IMR-90 (cell line): ENCODE data around the gene UBXN1. TPM values are rescaled to one million over a fixed set of nuclear protein-coding genes. Genes with fewer than 3 reads are reported as not detected.
"Not testable (repeated sequence)": the region's sequence is repeated elsewhere in the genome, so short reads cannot be mapped to it uniquely, and the experiment has no call there.

Source experiments
- ATAC-seq: fragments of 200-7000 bp; cut with Tn5 transposase; 2 replicates; pipeline ENCODE4 v1.9.1; 2020; ENCODE audit warnings: low read depth, mild to moderate bottlenecking, moderate library complexity
- BruUV-seq: library from RNA; stranded (reverse); fragments of 400-500 nt; replicated peaks from 2 replicates; lab custom pipeline; 2021; lab: Mats Ljungman, UMichigan
- CTCF ChIA-PET: fragments of 300-600 bp; formaldehyde crosslinking; extraction: SDS; loops from one replicate; lab custom pipeline; 2021; ENCODE audit warnings: antibody characterized with exemption; lab: Yijun Ruan, JAX
- POLR2A ChIA-PET: fragments of 300-600 bp; sonication (Branson Sonifier 250); formaldehyde crosslinking; loops from one replicate; lab custom pipeline; 2022; ENCODE audit warnings: antibody characterized with exemption; ENCODE audit not compliant: unreplicated experiment; lab: Charles Lee
- DNase-seq: peaks from one replicate; pipeline ENCODE4 v3.0.0; 2013
- H2AFZ ChIP-seq: replicated peaks from 2 replicates; pipeline ENCODE3; 2013; ENCODE audit warnings: low read length, mild to moderate bottlenecking; ENCODE audit not compliant: poor library complexity
- H2AK5ac ChIP-seq: 2 replicates; pipeline ENCODE4 v1.6.1; 2013; ENCODE audit warnings: low read depth, low read length, inconsistent platforms
- H2AK9ac ChIP-seq: replicated peaks from 2 replicates; pipeline ENCODE3; 2013; ENCODE audit warnings: mild to moderate bottlenecking, low read depth, low read length, moderate library complexity; ENCODE audit not compliant: poor library complexity
- H2BK120ac ChIP-seq: 2 replicates; pipeline ENCODE4 v1.6.1; 2013; ENCODE audit warnings: low read depth, low read length, inconsistent platforms
- H2BK15ac ChIP-seq: 3 replicates; pipeline ENCODE4 v1.6.1; 2013; ENCODE audit warnings: low read depth, low read length, inconsistent platforms
- H2BK20ac ChIP-seq: 2 replicates; pipeline ENCODE4 v1.6.1; 2013; ENCODE audit warnings: low read depth, mild to moderate bottlenecking, inconsistent platforms, low read length, moderate library complexity
- H2BK5ac ChIP-seq: 2 replicates; pipeline ENCODE4 v1.6.1; 2013; ENCODE audit warnings: mild to moderate bottlenecking, low read depth, low read length, inconsistent platforms; ENCODE audit not compliant: poor library complexity, severe bottlenecking
- H3K14ac ChIP-seq: replicated peaks from 2 replicates; pipeline ENCODE4 v1.6.1; 2013; ENCODE audit warnings: low read depth, low read length, inconsistent platforms
- H3K18ac ChIP-seq: 2 replicates; pipeline ENCODE4 v1.6.1; 2013; ENCODE audit warnings: low read depth, low read length, control low read depth
- H3K23ac ChIP-seq: 2 replicates; pipeline ENCODE4 v1.6.1; 2013; ENCODE audit warnings: low read depth, low read length, inconsistent platforms
- H3K27ac ChIP-seq: 2 replicates; pipeline ENCODE4 v1.5.1; 2013; ENCODE audit warnings: mild to moderate bottlenecking, control low read depth, low read length; ENCODE audit not compliant: insufficient read depth
- H3K27me3 ChIP-seq: 2 replicates; pipeline ENCODE4 v1.6.1; 2013; ENCODE audit warnings: low read length; ENCODE audit not compliant: control insufficient read depth, insufficient read depth
- H3K36me3 ChIP-seq: 2 replicates; pipeline ENCODE4 v1.6.1; 2013; ENCODE audit warnings: low read length, mixed read lengths; ENCODE audit not compliant: control insufficient read depth, insufficient read depth
- H3K4ac ChIP-seq: 2 replicates; pipeline ENCODE4 v1.6.1; 2013; ENCODE audit warnings: low read depth, low read length, inconsistent platforms
- H3K4me1 ChIP-seq: 2 replicates; pipeline ENCODE4 v1.6.1; 2013; ENCODE audit warnings: low read length, mixed read lengths; ENCODE audit not compliant: control insufficient read depth, insufficient read depth
- H3K4me2 ChIP-seq: 2 replicates; pipeline ENCODE4 v1.6.1; 2013; ENCODE audit warnings: low read depth, mild to moderate bottlenecking, control low read depth, low read length, moderate library complexity
- H3K4me3 ChIP-seq: 2 replicates; pipeline ENCODE4 v1.5.1; 2013; ENCODE audit warnings: low read depth, mild to moderate bottlenecking, control low read depth, low read length, moderate library complexity; ENCODE audit not compliant: insufficient read depth
- H3K56ac ChIP-seq: 2 replicates; pipeline ENCODE4 v1.6.1; 2013; ENCODE audit warnings: low read length, inconsistent platforms; ENCODE audit not compliant: insufficient read depth; ENCODE audit errors: extremely low read depth
- H3K79me1 ChIP-seq, 2 experiments: 2 replicates each; pipeline ENCODE4 v1.6.1; 2013; ENCODE audit warnings: low read length in 2 of 2, inconsistent platforms in 1 of 2, low read depth in 1 of 2
- H3K9ac ChIP-seq: 2 replicates; pipeline ENCODE4 v1.6.1; 2013; ENCODE audit warnings: low read depth, low read length, control low read depth
- H3K9me1 ChIP-seq: 2 replicates; pipeline ENCODE4 v1.6.1; 2013; ENCODE audit warnings: low read length, inconsistent platforms; ENCODE audit not compliant: insufficient read depth
- H3K9me3 ChIP-seq: 2 replicates; pipeline ENCODE4 v1.6.1; 2013; ENCODE audit warnings: low read length; ENCODE audit not compliant: control insufficient read depth, insufficient read depth
- H4K20me1 ChIP-seq: 2 replicates; pipeline ENCODE4 v1.6.1; 2013; ENCODE audit warnings: low read length, inconsistent platforms; ENCODE audit not compliant: insufficient read depth
- H4K5ac ChIP-seq: 2 replicates; pipeline ENCODE4 v1.6.1; 2013; ENCODE audit warnings: mild to moderate bottlenecking, low read depth, low read length, control low read depth
- H4K8ac ChIP-seq, 2 experiments: 2 replicates each; pipeline ENCODE4 v1.6.1; 2013; ENCODE audit warnings: low read depth in 2 of 2, low read length in 2 of 2, control low read depth in 1 of 2, inconsistent platforms in 1 of 2
- H4K91ac ChIP-seq: 2 replicates; pipeline ENCODE4 v1.6.1; 2013; ENCODE audit warnings: low read depth, low read length, inconsistent platforms; ENCODE audit not compliant: insufficient read depth
- WGBS, 2 experiments: methylation state at CpG; one replicate each; pipeline versions ENCODE4 v1.1.5 to v1.1.7; 2013; ENCODE audit warnings: missing lambda C conversion rate in 2 of 2; ENCODE audit not compliant: insufficient read length in 1 of 2; ENCODE audit errors: extremely low coverage in 2 of 2; 5-methylcytosine and 5-hydroxymethylcytosine counted together
- dilution Hi-C: fragments of 300-500 bp; cut with HindIII; formaldehyde crosslinking; loops from one replicate; pipeline ENCODE4 v1.14.3; 2018; ENCODE audit warnings: low sequenced_read_pairs; ENCODE audit not compliant: unreplicated experiment
- in situ Hi-C: fragments of 300-500 bp; cut with MboI; formaldehyde crosslinking; loops from 3 replicates; pipeline ENCODE4 v1.14.3; 2019; ENCODE audit warnings: low sequenced_read_pairs, inconsistent platforms, mixed read lengths
- intact Hi-C: fragments of 100-400 bp; cut with micrococcal nuclease; formaldehyde crosslinking; loops from 2 replicates; pipeline ENCODE4 v1.10.0; 2022
- polyA plus RNA-seq, 3 experiments: library from polyadenylated mRNA; depleted of rRNA; stranded (reverse); fragments of >200 nt; gene quantifications; 2 replicates each; pipeline ENCODE4 v1.2.3, GENCODE V29; 2012; ENCODE audit warnings: low replicate concordance in 1 of 3
- total RNA-seq: library from RNA; depleted of rRNA; stranded (reverse); fragments of >200 nt; gene quantifications from 2 replicates; pipeline ENCODE4 v1.2.3, GENCODE V29; 2012

The UBXN1 gene
- total and polyA plus RNA-seq, 2 of the 4 experiments (the other 2 are of a cell fraction), result 50.0 to 81.6 TPM

GRCh38 chr11:62693624-62694023 is 14.8 kb upstream of the UBXN1 start:
- H3K27ac ChIP-seq, H3K79me1 ChIP-seq, dilution Hi-C loops, POLR2A ChIA-PET, H3K9me3 ChIP-seq, H2AK9ac ChIP-seq, ATAC-seq, H3K4me1 ChIP-seq, H2AK5ac ChIP-seq, H3K4me3 ChIP-seq, H3K23ac ChIP-seq, H3K4me2 ChIP-seq, H2BK20ac ChIP-seq, H2AFZ ChIP-seq, H4K5ac ChIP-seq, H3K9ac ChIP-seq, H3K27me3 ChIP-seq, H4K8ac ChIP-seq, H2BK5ac ChIP-seq, H3K9me1 ChIP-seq, H3K18ac ChIP-seq, H2BK15ac ChIP-seq, H4K20me1 ChIP-seq, H3K56ac ChIP-seq, H4K91ac ChIP-seq, H2BK120ac ChIP-seq, BruUV-seq, H3K4ac ChIP-seq, DNase-seq, H3K14ac ChIP-seq: not testable (repeated sequence)
- CTCF ChIA-PET, result interaction anchor here (0.9 to 3.0 kb wide), 4 partner anchors 10 to 298 kb away, joined by 4 to 11 read pairs (median 5); no protein-coding TSS in a partner anchor
- WGBS, 2 experiments, result no CpG with 5 or more reads among the region's 4 CpGs
- in situ Hi-C loops, result loop anchor here (10.0 kb wide), 1 partner anchor 299 kb away; no protein-coding TSS in a partner anchor
- H3K36me3 ChIP-seq, result peaks cover 22% of the 10 kb centered on the region
- intact Hi-C loops, result loop anchor here (1.0 to 10.0 kb wide), 4 partner anchors 13 to 313 kb away; partner anchors contain the start of gene TUT1
